Duodenal mucosa (tissue), 2 donors: Measurements from ENCODE around the gene ADCY2.

Source experiments
- H3K27ac ChIP-seq: one replicate; pipeline ENCODE4 v1.7.0; 2013; ENCODE audit warnings: low read depth, low read length
- H3K27me3 ChIP-seq, 2 donors: one replicate each; pipeline ENCODE4 v1.7.0; 2013; ENCODE audit warnings: low read length in 2 of 2, control low read depth in 1 of 2; ENCODE audit not compliant: insufficient read depth in 2 of 2, control insufficient read depth in 1 of 2
- H3K36me3 ChIP-seq, 2 donors: one replicate each; pipeline ENCODE4 v1.7.0; 2013; ENCODE audit warnings: low read length in 2 of 2, control low read depth in 1 of 2; ENCODE audit not compliant: insufficient read depth in 2 of 2, control insufficient read depth in 1 of 2
- H3K4me1 ChIP-seq, 2 donors: one replicate each; pipeline ENCODE4 v1.7.0; 2013; ENCODE audit warnings: low read length in 2 of 2, control low read depth in 1 of 2; ENCODE audit not compliant: insufficient read depth in 2 of 2, control insufficient read depth in 1 of 2
- H3K4me3 ChIP-seq, 2 donors: one replicate each; pipeline ENCODE4 v1.7.0; 2013; ENCODE audit warnings: low read length in 2 of 2, low read depth in 1 of 2
- H3K9ac ChIP-seq, 2 donors: one replicate each; pipeline ENCODE4 v1.7.0; 2013; ENCODE audit warnings: low read length in 2 of 2, low read depth in 1 of 2
- H3K9me3 ChIP-seq, 2 donors: one replicate each; pipeline ENCODE4 v1.7.0; 2013; ENCODE audit warnings: low read length in 2 of 2, control low read depth in 1 of 2; ENCODE audit not compliant: control insufficient read depth in 1 of 2

Gene ADCY2

GRCh38 chr5:7684826-7685225 lies 288.9 kb downstream of the ADCY2 start:
- H3K27me3 ChIP-seq: no peaks in the 10 kb centered on the region

GRCh38 chr5:7686794-7687193 lies 290.9 kb downstream of the ADCY2 start:
- Histone ChIP-seq H3K36me3 (no peaks in the 10 kb centered on the region), H3K4me1 (no peaks in the 10 kb centered on the region), H3K9ac (no peak overlapping the region), H3K9me3 (no peaks in the 10 kb centered on the region), H3K27me3 (no peaks in the 10 kb centered on the region), H3K27ac (no peak overlapping the region), H3K4me3 (no peak overlapping the region)

More at GRCh38 chr5:7684826-7685225, 288.9 kb downstream of the ADCY2 start:
- Histone ChIP-seq H3K9me3 (no peaks in the 10 kb centered on the region), H3K27ac (no peak overlapping the region), H3K36me3 (no peaks in the 10 kb centered on the region), H3K9ac (no peak overlapping the region), H3K4me1 (no peaks in the 10 kb centered on the region), H3K4me3 (no peak overlapping the region)

- Histone ChIP-seq H3K4me3 (no peak overlapping the region), H3K27ac (no peak overlapping the region), H3K4me1 (no peaks in the 10 kb centered on the region), H3K9ac (no peak overlapping the region), H3K36me3 (no peaks in the 10 kb centered on the region), H3K9me3 (no peaks in the 10 kb centered on the region), H3K27me3 (no peaks in the 10 kb centered on the region)
Measured at GRCh38 chr5:7690557-7690956, 294.6 kb downstream of the ADCY2 start.

- no peaks in the 10 kb centered on the region for H3K9me3 ChIP-seq
- no peaks in the 10 kb centered on the region for H3K36me3 ChIP-seq
- no peak overlapping the region for H3K27ac ChIP-seq
- H3K27me3 ChIP-seq: no peaks in the 10 kb centered on the region
- H3K9ac ChIP-seq: no peak overlapping the region
- H3K4me3 ChIP-seq: no peak overlapping the region
- H3K4me1 ChIP-seq: no peaks in the 10 kb centered on the region
Measured at GRCh38 chr5:7705261-7705660, 309.3 kb downstream of the ADCY2 start.

GRCh38 chr5:7705736-7706135 lies 309.8 kb downstream of the ADCY2 start:
- Histone ChIP-seq H3K27ac (no peak overlapping the region), H3K4me1 (no peaks in the 10 kb centered on the region), H3K36me3 (no peaks in the 10 kb centered on the region), H3K9me3 (no peaks in the 10 kb centered on the region), H3K9ac (no peak overlapping the region), H3K4me3 (no peak overlapping the region), H3K27me3 (no peaks in the 10 kb centered on the region)

- no peaks in the 10 kb centered on the region for H3K27me3 ChIP-seq
- no peaks in the 10 kb centered on the region for H3K36me3 ChIP-seq
- no peak overlapping the region for H3K27ac ChIP-seq
- H3K4me1 ChIP-seq: no peaks in the 10 kb centered on the region
- H3K4me3 ChIP-seq: no peak overlapping the region
- no peak overlapping the region for H3K9ac ChIP-seq
- H3K9me3 ChIP-seq: no peaks in the 10 kb centered on the region
Measured at GRCh38 chr5:7706256-7706655, 310.3 kb downstream of the ADCY2 start.

- Histone ChIP-seq H3K9me3 (no peaks in the 10 kb centered on the region), H3K4me3 (no peak overlapping the region), H3K27me3 (no peaks in the 10 kb centered on the region), H3K27ac (no peak overlapping the region), H3K36me3 (no peaks in the 10 kb centered on the region), H3K4me1 (no peaks in the 10 kb centered on the region), H3K9ac (no peak overlapping the region)
Measured at GRCh38 chr5:7714119-7714518, 318.2 kb downstream of the ADCY2 start.

- H3K36me3 ChIP-seq: no peaks in the 10 kb centered on the region
- H3K27me3 ChIP-seq: no peaks in the 10 kb centered on the region
- H3K4me1 ChIP-seq: no peaks in the 10 kb centered on the region
- H3K9me3 ChIP-seq: no peaks in the 10 kb centered on the region
- no peak overlapping the region for H3K27ac ChIP-seq
- H3K4me3 ChIP-seq: no peak overlapping the region
- H3K9ac ChIP-seq: no peak overlapping the region
Measured at GRCh38 chr5:7714697-7715096, 318.8 kb downstream of the ADCY2 start.

GRCh38 chr5:7717691-7718090 lies 321.8 kb downstream of the ADCY2 start:
- Histone ChIP-seq H3K4me1 (no peaks in the 10 kb centered on the region), H3K4me3 (no peak overlapping the region), H3K27me3 (no peaks in the 10 kb centered on the region), H3K27ac (no peak overlapping the region), H3K9ac (no peak overlapping the region), H3K9me3 (no peaks in the 10 kb centered on the region), H3K36me3 (no peaks in the 10 kb centered on the region)

GRCh38 chr5:7728076-7728475 lies 332.1 kb downstream of the ADCY2 start:
- Histone ChIP-seq H3K9me3 (no peaks in the 10 kb centered on the region), H3K27ac (no peak overlapping the region), H3K4me3 (no peak overlapping the region), H3K4me1 (no peaks in the 10 kb centered on the region), H3K36me3 (no peaks in the 10 kb centered on the region), H3K27me3 (no peaks in the 10 kb centered on the region), H3K9ac (no peak overlapping the region)

- no peaks in the 10 kb centered on the region for H3K36me3 ChIP-seq
- no peaks in the 10 kb centered on the region for H3K4me1 ChIP-seq
- H3K27ac ChIP-seq: no peak overlapping the region
- no peak overlapping the region for H3K9ac ChIP-seq
- no peaks in the 10 kb centered on the region for H3K27me3 ChIP-seq
- no peak overlapping the region for H3K4me3 ChIP-seq
- H3K9me3 ChIP-seq: no peaks in the 10 kb centered on the region
Measured at GRCh38 chr5:7741415-7742065, 345.6 kb downstream of the ADCY2 start.
